HepG2 (cell line): ENCODE results near the gene VEPH1.

Experiments
- CCDC6 ChIP-seq: sonication (generic); formaldehyde crosslinking; IDR thresholded peaks from 2 replicates; pipeline ENCODE4 v1.8.1; 2022; ENCODE audit warnings: mild to moderate bottlenecking, missing genetic modification reagents, moderate library complexity
- CEBPB ChIP-seq: IDR thresholded peaks from 2 replicates; pipeline ENCODE4 v1.6.1; 2011; ENCODE audit warnings: low read depth, low read length, improper control_type of control experiment, borderline replicate concordance
- CTCF ChIP-seq: sonication (generic); formaldehyde crosslinking; IDR thresholded peaks from 2 replicates; pipeline ENCODE4 v1.5.0; 2020; ENCODE audit warnings: mild to moderate bottlenecking, missing genetic modification reagents, moderate library complexity
- EP300 ChIP-seq, 3 experiments: sonication (generic) in 1 of 3; formaldehyde crosslinking in 1 of 3; IDR thresholded peaks; 2 replicates each; pipeline versions ENCODE4 v1.5.1 to v1.6.1; 2011 to 2020; ENCODE audit warnings: low read depth in 2 of 3, low read length in 2 of 3, borderline replicate concordance in 1 of 3, improper control_type of control experiment in 1 of 3, mild to moderate bottlenecking in 1 of 3, missing genetic modification reagents in 1 of 3, moderate library complexity in 1 of 3
- FOXA1 ChIP-seq, 2 experiments: fragments of 450-650 bp in 1 of 2; sonication (generic) in 1 of 2; formaldehyde crosslinking in 1 of 2; IDR thresholded peaks; 2 replicates each; pipeline versions ENCODE4 v1.4.0 to v1.6.1; 2016 to 2020; ENCODE audit warnings: missing genetic modification reagents in 1 of 2
- HOXA3 ChIP-seq: sonication (generic); formaldehyde crosslinking; IDR thresholded peaks from 2 replicates; pipeline ENCODE4 v1.5.0; 2020; ENCODE audit warnings: missing genetic modification reagents
- KDM1A ChIP-seq: IDR thresholded peaks from 2 replicates; pipeline ENCODE4 v1.6.1; 2016; ENCODE audit warnings: missing compliant biosample characterization
- RAD21 ChIP-seq: fragments of 450-650 bp; formaldehyde crosslinking; IDR thresholded peaks from 2 replicates; pipeline ENCODE4 v1.5.0; 2020; ENCODE audit warnings: mild to moderate bottlenecking
- REPIN1 ChIP-seq: sonication (generic); formaldehyde crosslinking; IDR thresholded peaks from 2 replicates; pipeline ENCODE4 v1.8.0; 2022; ENCODE audit warnings: missing genetic modification reagents, low read depth, mild to moderate bottlenecking, borderline replicate concordance
- SRSF1 ChIP-seq: fragments of 200-400 bp; formaldehyde crosslinking; optimal IDR thresholded peaks from 2 replicates; pipeline ENCODE3; 2017; ENCODE audit warnings: mild to moderate bottlenecking, low read depth, low read length, moderate library complexity
- ZBTB42 ChIP-seq: sonication (generic); formaldehyde crosslinking; IDR thresholded peaks from 2 replicates; pipeline ENCODE4 v1.5.0; 2020; ENCODE audit warnings: mild to moderate bottlenecking, missing genetic modification reagents
- ZNF362 ChIP-seq: sonication (generic); formaldehyde crosslinking; IDR thresholded peaks from 2 replicates; pipeline ENCODE4 v1.4.0; 2020; ENCODE audit warnings: missing genetic modification reagents, mild to moderate bottlenecking, borderline replicate concordance
- ZNF788 ChIP-seq: sonication (generic); formaldehyde crosslinking; IDR thresholded peaks from 2 replicates; pipeline ENCODE4 v1.5.0; 2020; ENCODE audit warnings: mild to moderate bottlenecking, missing genetic modification reagents, borderline replicate concordance

- TF ChIP-seq HOXA3 (CRISPR knock-in tag) (no peak), EP300 (IDR thresholded peaks at IDR 0.05; ENCODE audit: low read depth in 2 of 2, low read length in 2 of 2) (no peak), EP300 (CRISPR knock-in tag; IDR thresholded peaks at IDR 0.05; ENCODE audit: borderline replicate concordance) (no peak), ZBTB42 (CRISPR knock-in tag) (no peak), CEBPB (no peak), RAD21 (CRISPR knock-in tag) (no peak), KDM1A (CRISPR knock-in tag) (no peak), FOXA1 (IDR thresholded peaks at IDR 0.05) (no peak), FOXA1 (CRISPR knock-in tag; IDR thresholded peaks at IDR 0.05) (no peak), SRSF1 (no peak), ZNF788 (CRISPR knock-in tag) (no peak), REPIN1 (CRISPR knock-in tag) (no peak), ZNF362 (CRISPR knock-in tag) (no peak), CTCF (CRISPR knock-in tag) (no peak), CCDC6 (CRISPR knock-in tag) (no peak)
Observed at GRCh38 chr3:157472648-157473047, 30.6 kb downstream of the VEPH1 start.
